ENCODE data around the gene USP6NL. TPM values are rescaled to one million over a fixed set of nuclear protein-coding genes. Genes with fewer than 3 reads are reported as not detected.
"Not testable (repeated sequence)": the region's sequence is repeated elsewhere in the genome, so short reads cannot be mapped to it uniquely, and the experiment has no call there.

The USP6NL gene
- total RNA-seq, 1 donor from 2014 or later: 23.2 TPM

DNA sequence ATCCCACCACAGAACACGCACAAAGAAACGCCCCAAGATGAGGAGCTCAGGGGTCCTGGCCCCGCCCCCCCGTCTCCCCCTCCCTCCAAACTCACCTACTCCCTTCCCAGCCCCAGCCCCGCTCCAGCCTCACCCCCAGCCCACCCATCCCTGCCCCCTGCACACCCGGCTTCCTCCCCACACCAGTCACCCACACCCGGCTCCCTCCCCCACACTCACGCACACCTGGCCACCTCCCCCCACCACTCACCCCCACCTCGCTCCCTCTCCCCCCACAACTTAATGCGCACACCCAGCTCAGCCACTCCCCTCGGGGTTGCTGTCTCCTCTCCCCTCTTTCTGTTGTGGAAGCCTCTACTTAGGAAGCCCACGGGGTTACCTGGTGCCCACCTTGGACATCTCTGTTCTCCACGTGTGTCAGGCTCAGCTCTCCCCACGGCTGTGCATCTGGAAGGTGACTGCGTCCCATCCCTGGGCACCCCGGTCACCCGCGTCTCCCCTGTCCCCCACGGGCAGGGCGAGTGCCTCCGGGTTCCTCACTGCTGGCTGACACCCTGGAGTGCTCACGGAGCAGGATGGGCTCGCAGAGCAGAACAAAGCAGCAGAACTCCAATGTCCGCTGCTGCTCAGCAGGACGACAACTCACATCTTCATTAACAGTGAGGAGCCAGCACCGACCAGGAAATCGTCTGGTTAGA lies 166.8 kb downstream of the USP6NL start:
- peak; percentile 31 for DNase-seq (ENCODE audit: low spot score)

DNA sequence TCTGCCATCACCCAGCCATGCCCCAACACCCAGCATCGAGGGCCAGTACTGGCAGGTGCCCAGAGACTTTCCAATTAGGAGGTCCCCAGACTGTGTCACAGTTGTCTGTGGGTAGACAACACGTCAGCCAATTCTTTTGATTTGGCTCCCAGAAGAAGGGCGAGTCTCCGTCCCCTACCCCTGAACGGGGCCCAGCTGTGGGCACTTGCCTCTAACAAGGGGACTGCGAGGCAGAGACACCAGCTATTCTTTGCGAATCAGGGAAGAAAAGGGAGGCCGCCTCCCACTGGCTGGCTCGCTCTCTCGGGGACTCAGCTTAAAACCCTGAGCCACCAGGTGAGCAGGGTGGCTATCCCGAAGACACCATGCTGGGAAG lies 167.3 kb downstream of the USP6NL start:
- peak; percentile 31 for DNase-seq (ENCODE audit: low spot score)

DNA sequence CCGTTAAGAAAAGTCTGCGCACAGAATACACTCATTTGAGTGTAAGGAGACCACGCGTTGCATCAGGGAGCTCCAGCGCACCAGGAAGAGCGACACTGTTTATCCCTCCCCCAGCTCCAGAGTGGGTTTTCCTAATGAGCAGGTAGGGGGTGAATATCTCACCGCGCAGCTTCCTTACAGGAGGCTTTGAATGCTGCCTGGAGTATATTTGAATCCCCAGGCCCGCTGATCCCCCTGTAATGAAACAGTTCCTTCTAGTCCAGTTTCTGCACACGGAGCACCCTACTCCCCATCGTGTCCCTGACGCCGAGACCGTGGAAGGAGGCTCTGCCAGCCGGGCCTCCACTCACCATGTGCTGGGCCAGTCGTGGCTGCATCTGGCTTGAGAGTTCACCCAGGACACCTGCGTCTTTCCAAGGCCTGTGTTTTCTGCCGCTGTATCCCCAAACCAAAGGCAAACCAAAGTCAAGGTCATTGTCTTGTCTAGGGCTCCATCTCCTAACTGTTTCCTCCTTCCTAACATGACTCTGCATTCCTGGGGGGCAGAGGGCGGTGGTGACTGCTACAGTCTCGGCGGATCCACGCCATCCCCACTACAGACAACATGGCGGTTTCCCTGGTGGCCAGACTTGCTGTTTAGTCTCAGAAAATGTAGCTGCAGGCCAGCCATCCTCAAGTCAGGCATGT lies 167.8 kb downstream of the USP6NL start:
- no peak for DNase-seq (ENCODE audit: low spot score)

GRCh38 chr10:11442001-11442773 lies 169.3 kb downstream of the USP6NL start:
- DNase-seq (ENCODE audit: low spot score): no peak

DNA sequence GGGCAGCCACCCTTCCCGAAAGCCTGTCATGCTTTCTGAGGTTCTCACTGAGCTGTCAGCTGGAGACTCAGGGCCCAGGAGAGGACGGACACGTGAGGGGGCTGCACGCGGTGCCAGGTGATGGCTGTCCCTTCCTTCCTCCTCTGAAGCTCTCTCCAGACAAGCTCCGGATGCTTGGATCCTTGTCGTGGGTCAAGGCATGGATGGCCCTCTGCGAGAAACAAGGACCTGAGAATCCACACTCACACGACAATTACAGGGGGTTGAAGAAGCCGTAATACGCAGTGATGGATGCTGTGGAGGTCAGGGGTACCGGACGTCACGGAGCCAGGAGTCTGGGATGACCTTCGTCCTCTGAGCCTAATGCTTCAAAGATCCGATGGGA lies 170.3 kb downstream of the USP6NL start:
- DNase-seq (ENCODE audit: low spot score): peak; percentile 28

DNA sequence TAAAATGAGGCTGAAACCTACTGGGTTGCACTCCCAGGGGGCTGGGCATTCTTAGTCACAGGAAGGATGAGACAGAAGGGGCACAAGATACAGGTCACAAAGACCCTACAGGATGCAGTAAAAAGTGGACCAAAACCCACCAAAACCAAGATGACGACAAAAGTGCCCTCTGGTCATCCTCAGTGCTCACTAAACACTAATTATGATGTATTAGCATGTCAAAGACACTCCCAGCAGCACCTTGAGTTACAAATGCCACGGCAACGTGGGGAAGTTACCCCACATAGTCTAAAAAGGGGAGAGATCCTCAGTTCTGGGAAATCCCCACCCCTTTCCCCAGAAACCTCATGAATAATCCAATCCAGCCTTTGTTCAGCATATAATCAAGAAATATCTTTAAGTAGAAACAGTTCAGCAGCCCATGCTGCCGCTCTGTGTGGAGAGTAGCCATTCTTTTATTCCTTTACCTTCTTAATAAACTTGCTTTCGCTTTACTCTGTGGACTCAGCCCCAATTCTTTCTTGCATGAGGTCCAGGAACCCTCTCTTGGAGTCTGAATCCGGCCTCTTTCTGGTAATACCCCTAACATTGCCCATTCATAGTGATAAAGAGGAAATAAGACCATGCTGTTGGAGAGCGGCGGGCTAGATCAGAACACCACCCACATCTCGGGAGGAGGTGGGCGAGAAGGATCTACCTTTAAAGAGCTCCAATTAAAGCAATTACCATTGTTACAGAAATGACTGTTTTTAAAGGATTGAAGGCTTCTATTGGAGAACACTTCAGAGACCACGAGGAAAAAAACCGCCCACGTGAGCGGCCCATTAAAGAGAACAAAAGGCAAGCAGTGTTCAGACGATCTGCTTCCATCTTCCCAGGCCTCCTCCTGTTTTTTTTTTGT lies 170.9 kb downstream of the USP6NL start:
- no peak for DNase-seq (ENCODE audit: low spot score)

- no peak for DNase-seq (ENCODE audit: low spot score)
Measured at GRCh38 chr10:11439523-11440053, 171.9 kb downstream of the USP6NL start.

DNA sequence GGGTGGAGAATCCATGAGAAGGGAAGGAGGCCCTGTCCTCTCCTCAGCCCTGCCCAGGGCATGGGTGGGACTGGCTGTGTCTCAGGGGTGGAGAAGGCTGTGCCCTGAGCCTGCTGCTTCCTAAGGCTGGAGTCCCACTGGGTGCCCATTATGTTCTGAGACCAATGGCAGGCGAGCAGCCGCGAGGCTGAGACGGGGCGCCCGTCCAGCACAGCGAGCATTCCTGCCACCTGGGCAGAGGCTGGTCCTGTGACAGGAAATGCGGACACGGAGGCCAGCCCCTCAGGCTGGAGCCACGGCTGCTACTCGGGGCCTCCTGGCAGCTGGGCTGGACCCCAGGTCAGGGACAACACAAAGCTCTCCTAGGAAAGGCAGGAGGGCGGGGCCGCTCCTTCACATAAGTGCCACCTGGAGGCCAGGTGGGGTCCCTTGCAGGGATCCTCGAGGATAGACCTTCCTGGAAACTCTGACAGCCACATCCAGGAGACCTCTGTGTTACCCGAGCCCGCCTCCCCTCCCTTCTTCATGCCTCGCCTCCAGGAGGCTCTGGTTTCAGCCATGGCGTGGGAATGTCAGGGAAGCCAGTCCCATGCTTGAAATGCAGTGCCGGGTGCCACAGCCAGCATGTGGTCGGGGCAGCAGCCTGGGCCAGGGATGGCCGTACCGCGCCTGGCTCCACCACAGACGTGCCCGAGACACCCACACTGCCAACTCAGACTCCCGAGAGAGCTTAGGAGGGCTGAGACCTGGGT lies 173.9 kb downstream of the USP6NL start:
- DNase-seq (ENCODE audit: low spot score): no peak

DNA sequence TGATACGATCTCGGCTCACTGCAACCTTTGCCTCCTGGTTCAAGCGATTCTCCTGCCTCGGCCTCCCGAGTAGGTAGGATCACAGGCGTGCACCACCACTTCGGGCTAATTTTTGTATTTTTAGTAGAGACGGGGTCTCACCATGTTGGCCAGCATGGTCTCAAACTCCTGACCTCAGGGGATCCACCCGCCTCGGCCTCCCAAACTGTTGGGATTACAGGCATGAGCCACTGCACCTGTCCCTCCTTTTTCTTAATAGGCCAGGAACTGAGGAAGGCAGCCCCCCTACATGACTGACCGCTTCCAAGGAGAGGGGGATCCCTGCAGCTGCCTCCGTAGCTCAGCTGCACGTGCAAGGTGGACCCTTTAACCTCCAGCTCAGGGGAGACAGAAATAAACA lies 175.0 kb downstream of the USP6NL start:
- not testable (repeated sequence) for DNase-seq (ENCODE audit: low spot score)

DNA sequence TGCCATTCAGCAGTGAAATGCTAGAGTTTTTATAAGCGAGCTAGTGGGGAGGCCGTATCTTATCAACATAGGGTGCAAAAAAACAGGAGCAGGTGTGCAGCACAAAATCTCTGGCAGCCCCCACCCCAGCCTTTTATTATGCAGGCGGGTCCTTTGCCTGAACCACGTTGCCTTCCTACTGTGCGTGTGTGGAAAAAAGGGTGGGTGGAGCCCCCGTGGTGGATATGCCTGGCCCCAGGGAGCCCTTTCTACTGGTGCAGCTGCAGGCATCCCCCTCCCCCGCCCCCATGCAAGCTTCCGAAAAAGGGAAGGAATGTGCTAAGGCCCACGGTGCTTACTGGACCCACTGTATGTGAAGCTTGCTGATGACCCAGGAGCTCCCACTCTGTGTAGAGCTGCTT lies 175.9 kb downstream of the USP6NL start:
- DNase-seq (ENCODE audit: low spot score): no peak

GRCh38 chr10:11434324-11434723 lies 177.1 kb downstream of the USP6NL start:
- no peak for DNase-seq (ENCODE audit: low spot score)

GRCh38 chr10:11433657-11434056 lies 177.8 kb downstream of the USP6NL start:
- no peak for DNase-seq (ENCODE audit: low spot score)

- no peak for DNase-seq (ENCODE audit: low spot score)
Measured at GRCh38 chr10:11431216-11431555, 180.3 kb downstream of the USP6NL start.

- DNase-seq (ENCODE audit: low spot score): no peak
Measured at GRCh38 chr10:11430421-11431215, 180.8 kb downstream of the USP6NL start.

- DNase-seq (ENCODE audit: low spot score): no peak
Measured at GRCh38 chr10:11429439-11430052, 181.9 kb downstream of the USP6NL start.

DNA sequence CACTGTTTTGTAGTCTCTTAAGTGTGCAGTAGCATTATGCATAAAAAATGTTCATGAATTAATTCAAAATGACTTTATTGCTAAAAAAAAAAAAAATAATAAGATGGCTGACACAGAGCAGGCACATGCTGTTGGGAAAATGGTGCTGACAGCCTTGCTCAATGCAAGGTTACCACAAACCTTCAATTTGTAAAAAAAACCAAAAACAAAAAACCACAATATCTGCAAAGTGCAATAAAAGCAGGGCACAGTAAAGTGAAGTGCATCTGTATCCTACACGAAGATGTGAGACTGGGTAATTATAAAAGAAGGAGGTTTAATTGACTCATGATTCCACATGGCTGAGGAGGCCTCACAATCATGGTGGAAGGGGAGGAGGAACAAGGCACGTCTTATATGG lies 185.8 kb downstream of the USP6NL start:
- no peak for DNase-seq (ENCODE audit: low spot score)

GRCh38 chr10:11425296-11425610 lies 186.2 kb downstream of the USP6NL start:
- no peak for DNase-seq (ENCODE audit: low spot score)

GRCh38 chr10:11424456-11425295 lies 186.8 kb downstream of the USP6NL start:
- DNase-seq (ENCODE audit: low spot score): no peak

GRCh38 chr10:11416974-11417373 lies 194.5 kb downstream of the USP6NL start:
- no peak for DNase-seq (ENCODE audit: low spot score)
